ENCODE results near the gene ZNF184.

DNA sequence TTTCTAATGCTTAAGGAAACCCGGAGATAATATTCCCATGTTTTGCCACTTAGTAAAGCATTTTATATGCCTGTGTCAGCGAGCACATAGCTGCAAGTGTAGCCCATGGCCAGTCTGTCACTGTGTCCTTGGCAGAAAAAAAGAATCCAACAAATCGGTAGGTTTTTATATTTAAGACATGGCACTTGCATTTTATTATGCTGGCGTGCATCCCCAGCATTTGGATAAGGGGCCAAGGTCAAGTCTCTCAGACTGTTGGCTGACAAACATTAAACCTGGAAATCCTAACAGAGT, 1.2 kb upstream of the ZNF184 start:
- TF ChIP-seq, protein P1, sequence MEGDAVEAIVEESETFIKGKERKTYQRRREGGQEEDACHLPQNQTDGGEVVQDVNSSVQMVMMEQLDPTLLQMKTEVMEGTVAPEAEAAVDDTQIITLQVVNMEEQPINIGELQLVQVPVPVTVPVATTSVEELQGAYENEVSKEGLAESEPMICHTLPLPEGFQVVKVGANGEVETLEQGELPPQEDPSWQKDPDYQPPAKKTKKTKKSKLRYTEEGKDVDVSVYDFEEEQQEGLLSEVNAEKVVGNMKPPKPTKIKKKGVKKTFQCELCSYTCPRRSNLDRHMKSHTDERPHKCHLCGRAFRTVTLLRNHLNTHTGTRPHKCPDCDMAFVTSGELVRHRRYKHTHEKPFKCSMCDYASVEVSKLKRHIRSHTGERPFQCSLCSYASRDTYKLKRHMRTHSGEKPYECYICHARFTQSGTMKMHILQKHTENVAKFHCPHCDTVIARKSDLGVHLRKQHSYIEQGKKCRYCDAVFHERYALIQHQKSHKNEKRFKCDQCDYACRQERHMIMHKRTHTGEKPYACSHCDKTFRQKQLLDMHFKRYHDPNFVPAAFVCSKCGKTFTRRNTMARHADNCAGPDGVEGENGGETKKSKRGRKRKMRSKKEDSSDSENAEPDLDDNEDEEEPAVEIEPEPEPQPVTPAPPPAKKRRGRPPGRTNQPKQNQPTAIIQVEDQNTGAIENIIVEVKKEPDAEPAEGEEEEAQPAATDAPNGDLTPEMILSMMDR (IDR thresholded peaks at IDR 0.05 in 2 of 3, conservative IDR thresholded peaks at IDR 0.05 in 1 of 3; ENCODE audit: borderline replicate concordance in 1 of 3, insufficient read depth in 1 of 3, low read depth in 2 of 3, low read length in 2 of 3) = no peak
- TF ChIP-seq POLR2A (IDR thresholded peaks at IDR 0.05; ENCODE audit: borderline replicate concordance, extremely low read depth, insufficient read depth, insufficient read length) = no peak

All from HCT116 (cell line).